ENCODE data around the gene AMOTL1. TPM values are rescaled to one million over a fixed set of nuclear protein-coding genes. Genes with fewer than 3 reads are reported as not detected.

The AMOTL1 gene
- total RNA-seq, 2 donors from 2014 or later, result 56.7 to 59.5 TPM

DNA sequence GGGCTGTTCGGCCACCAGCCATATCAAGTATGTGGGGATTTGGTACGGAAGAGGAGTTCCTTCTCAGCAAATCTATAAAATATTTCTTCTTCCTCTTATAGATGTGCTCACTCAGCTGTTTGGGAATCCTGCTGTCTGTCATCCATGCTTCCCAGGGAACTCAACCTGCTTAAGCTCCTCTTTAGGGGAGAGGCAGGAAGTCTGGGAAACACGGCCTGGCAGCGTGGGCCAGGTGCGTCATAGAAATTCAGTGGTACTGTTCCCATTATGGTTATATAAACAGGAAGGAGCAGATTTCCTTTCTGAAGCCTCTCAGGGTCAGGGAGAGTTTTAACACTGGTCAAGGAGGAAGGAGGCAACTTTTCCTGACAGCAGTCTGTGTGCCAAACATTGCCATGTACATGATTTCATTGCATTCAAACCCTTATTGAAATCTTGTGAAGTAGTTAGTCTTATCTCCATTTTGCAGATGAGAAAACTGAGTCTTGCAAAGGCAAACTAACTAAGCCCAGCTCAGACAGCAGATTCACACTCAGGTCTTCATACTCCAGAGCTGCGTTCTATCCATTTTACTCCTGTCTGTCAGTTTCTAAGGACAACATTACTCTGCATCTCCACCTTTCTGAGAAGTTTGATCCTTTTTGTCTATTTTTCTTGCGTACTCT is 35.4 kb upstream of the AMOTL1 start:
- peak; percentile 78 for DNase-seq (ENCODE audit: low spot score)
- H3K27ac ChIP-seq, result peak overlapping the region; percentile 43 to 46

DNA sequence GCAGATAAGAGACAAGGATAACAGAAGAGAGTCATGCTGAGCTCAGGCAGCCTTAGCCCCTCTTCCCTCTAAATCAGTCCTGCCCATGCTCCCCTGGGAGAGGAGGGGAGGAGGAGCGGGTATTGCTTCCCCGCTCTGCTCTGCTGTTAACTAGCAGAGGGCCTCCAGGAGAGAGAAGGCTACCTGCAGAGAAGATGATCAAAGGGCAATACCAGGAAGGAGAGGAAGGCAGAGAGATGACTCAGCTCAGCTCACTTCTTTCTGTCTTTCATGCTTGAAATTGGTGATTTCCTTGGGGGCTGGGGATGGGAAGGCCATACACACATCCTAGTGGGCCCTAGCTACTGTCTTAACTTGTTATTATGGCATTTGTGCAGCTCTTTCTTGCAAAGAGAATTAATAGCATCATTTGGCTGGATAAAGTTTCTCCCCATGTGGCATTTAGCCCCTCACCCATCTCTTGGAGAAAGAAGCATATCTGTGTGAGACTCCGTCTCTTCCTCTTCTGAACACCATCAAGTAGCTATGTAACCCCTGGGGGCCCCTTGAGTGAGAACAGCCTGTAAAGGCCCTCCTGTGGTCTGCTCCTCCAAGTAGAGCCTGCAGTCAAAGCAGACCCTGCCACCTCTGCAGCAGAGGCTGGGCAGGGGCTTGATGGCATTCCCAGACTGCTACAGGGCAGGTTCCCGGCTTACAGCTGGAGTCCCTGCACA is 33.4 kb upstream of the AMOTL1 start:
- H3K4me1 ChIP-seq, result peaks cover 0 to 10% of the 10 kb centered on the region in 2 donors
- DNase-seq (ENCODE audit: low spot score), result no peak
- TF ChIP-seq, protein P1, sequence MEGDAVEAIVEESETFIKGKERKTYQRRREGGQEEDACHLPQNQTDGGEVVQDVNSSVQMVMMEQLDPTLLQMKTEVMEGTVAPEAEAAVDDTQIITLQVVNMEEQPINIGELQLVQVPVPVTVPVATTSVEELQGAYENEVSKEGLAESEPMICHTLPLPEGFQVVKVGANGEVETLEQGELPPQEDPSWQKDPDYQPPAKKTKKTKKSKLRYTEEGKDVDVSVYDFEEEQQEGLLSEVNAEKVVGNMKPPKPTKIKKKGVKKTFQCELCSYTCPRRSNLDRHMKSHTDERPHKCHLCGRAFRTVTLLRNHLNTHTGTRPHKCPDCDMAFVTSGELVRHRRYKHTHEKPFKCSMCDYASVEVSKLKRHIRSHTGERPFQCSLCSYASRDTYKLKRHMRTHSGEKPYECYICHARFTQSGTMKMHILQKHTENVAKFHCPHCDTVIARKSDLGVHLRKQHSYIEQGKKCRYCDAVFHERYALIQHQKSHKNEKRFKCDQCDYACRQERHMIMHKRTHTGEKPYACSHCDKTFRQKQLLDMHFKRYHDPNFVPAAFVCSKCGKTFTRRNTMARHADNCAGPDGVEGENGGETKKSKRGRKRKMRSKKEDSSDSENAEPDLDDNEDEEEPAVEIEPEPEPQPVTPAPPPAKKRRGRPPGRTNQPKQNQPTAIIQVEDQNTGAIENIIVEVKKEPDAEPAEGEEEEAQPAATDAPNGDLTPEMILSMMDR (IDR thresholded peaks at IDR 0.05), result no peak
- H3K27me3 ChIP-seq, result no peaks in the 10 kb centered on the region
- H3K9me3 ChIP-seq, result no peaks in the 10 kb centered on the region
- no peaks in the 10 kb centered on the region for H3K36me3 ChIP-seq
- no peak overlapping the region for H3K27ac ChIP-seq
- H3K4me3 ChIP-seq, result no peak overlapping the region

More for the DNA sequence above, 35.4 kb upstream of the AMOTL1 start:
- TF ChIP-seq, protein P1 (IDR thresholded peaks at IDR 0.05), result no peak
- H3K9me3 ChIP-seq, result no peaks in the 10 kb centered on the region
- H3K4me1 ChIP-seq, result peaks cover 0 to 10% of the 10 kb centered on the region in 2 donors
- H3K27me3 ChIP-seq, result no peaks in the 10 kb centered on the region
- H3K36me3 ChIP-seq, result no peaks in the 10 kb centered on the region
- no peak overlapping the region for H3K4me3 ChIP-seq

DNA sequence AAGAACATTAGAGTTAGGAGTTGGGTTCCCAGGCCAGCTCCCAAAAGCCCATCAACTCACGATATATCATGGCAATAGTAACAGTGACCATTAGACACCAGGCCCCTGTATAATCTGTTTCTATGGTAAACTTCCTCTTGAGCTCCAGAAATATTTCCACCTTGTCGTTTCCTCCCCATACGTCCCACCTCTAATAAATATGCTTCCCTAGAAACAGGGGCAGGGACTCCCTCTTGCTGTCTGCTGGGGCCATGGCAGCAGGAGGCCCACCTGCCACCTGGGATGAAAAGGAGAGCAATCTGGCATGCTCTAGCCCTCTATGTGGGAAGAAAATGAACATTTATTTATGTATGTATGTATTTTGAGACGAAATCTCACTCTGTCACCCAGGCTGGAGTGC is 32.2 kb upstream of the AMOTL1 start:
- no peaks in the 10 kb centered on the region for H3K36me3 ChIP-seq
- H3K4me1 ChIP-seq, result peaks cover 0 to 10% of the 10 kb centered on the region in 2 donors
- no peak overlapping the region for H3K4me3 ChIP-seq
- DNase-seq (ENCODE audit: low spot score), result no peak
- TF ChIP-seq, protein P1 (IDR thresholded peaks at IDR 0.05), result no peak
- H3K9me3 ChIP-seq, result no peaks in the 10 kb centered on the region
- no peaks in the 10 kb centered on the region for H3K27me3 ChIP-seq
- H3K27ac ChIP-seq, result no peak overlapping the region

DNA sequence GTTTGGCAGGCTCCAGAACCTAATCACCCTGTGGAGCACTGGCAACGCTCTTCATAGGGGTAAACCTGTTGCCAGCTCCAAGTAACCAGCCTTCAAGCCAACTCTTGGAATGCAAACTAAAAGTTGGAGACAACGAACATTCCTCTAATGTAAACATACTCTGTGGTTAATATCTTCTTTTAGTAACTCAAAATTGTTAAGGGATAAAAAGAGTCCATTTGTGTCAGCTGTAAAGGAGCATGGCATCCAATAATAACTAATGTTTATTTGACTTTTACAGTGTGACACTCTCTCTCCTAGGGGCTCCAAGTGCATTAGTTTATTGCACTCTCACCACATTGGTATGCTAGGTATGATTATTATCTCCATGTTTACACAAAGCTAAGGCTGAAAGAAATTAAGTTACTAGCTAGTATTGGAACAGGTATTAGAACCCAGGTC is 31.0 kb upstream of the AMOTL1 start:
- Histone ChIP-seq H3K36me3 (no peaks in the 10 kb centered on the region), H3K27ac (no peak overlapping the region), H3K9me3 (no peaks in the 10 kb centered on the region), H3K4me1 (peaks cover 0 to 12% of the 10 kb centered on the region in 2 donors), H3K4me3 (no peak overlapping the region), H3K27me3 (no peaks in the 10 kb centered on the region)
- TF ChIP-seq, protein P1 (IDR thresholded peaks at IDR 0.05), result no peak
- no peak for DNase-seq (ENCODE audit: low spot score)

DNA sequence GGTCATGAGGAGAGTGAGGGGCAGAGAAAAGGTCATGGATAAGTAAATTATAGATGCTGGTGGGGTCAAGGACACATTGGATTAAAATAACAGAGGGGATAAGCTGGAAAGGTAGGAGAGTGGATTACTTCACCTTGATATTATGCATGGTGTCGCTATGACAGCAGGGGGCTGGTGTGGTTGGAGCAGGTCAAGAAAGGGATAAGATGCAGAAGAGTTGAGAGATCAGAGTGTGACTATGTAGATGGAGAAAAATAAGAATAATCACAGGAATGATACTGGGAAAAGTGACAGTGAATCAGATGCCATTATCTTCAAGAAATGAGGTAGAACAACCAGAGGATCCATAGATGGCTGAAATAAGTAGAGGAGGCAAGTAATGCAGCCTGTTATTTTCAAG is 29.4 kb upstream of the AMOTL1 start:
- H3K36me3 ChIP-seq, result no peaks in the 10 kb centered on the region
- no peaks in the 10 kb centered on the region for H3K27me3 ChIP-seq
- no peak overlapping the region for H3K27ac ChIP-seq
- peaks cover 0 to 9% of the 10 kb centered on the region in 2 donors for H3K4me1 ChIP-seq
- TF ChIP-seq, protein P1 (IDR thresholded peaks at IDR 0.05), result no peak
- H3K9me3 ChIP-seq, result no peaks in the 10 kb centered on the region
- H3K4me3 ChIP-seq, result no peak overlapping the region
- no peak for DNase-seq (ENCODE audit: low spot score)

Data from right atrium auricular region (tissue), 2 donors.